ENCODE results near the gene GALNT1. TPM values are rescaled to one million over a fixed set of nuclear protein-coding genes. Genes with fewer than 3 reads are reported as not detected.
A peak's percentile ranks its signal among the peaks of the same experiment; 100 is the strongest.

The GALNT1 gene
- total RNA-seq, 1 experiment from 2014 or later = 54.7 TPM

DNA sequence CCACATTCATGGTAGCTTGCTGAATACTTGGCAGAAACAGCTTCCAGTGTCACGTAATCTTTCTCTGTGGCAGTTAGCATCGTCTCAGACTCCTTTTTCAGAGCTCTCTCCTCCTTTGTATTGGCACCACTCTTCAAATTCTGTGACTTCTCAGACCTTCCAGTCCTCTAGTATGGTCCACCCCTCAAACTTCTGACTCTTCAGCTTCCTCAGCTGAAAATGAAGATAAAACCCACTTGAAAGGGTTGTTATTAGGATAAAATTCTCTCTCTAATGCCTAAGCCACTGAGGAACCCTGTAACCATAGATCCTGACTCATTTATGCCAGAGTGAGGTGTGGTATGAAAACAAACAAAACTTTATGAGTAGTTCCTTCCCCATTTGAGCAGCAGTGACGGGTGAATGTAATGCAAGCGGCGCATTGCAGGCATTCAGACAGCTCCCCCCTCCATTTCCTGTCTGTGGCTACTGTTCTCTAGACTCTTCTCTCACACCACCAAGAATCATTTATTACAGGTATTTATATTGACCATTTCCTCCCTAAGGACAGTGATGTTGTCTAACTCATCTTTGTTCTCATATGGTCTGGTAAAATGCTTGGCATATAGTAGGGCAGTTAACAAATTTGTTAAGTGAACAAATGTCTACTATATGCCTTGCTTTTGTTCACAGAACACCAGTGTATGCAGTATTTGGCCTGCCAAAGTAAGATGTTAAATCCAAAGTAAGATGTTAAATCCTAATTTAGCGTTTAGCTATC, 35.3 kb downstream of the GALNT1 start:
- ChIA-PET RAD21 (ENCODE audit: low non-redundant PET in 1 of 2, low total read pairs in 2 of 2, uncharacterized antibody in 2 of 2, unreplicated experiment in 2 of 2) (no interaction called here), POLR2A (no interaction called here), CTCF (no interaction called here)
- ATAC-seq (peak; percentile 49), DNase-seq (ENCODE audit: low read depth, low spot score) (no peak)
- H3K9me2 ChIP-seq (ENCODE audit: insufficient read depth) = no peaks in the 10 kb centered on the region
- H3K4me3 ChIP-seq (replicated peaks in 1 of 2; ENCODE audit: low read depth in 1 of 2, low read length in 2 of 2) = no peak overlapping the region
- intact Hi-C loops (cut with micrococcal nuclease) = no loop called here
- no peaks in the 10 kb centered on the region for H4K20me1 ChIP-seq (ENCODE audit: insufficient read depth)
- H3K36me3 ChIP-seq (ENCODE audit: control insufficient read depth in 1 of 2, insufficient read depth in 2 of 2, low read length in 2 of 2) = no peaks in the 10 kb centered on the region
- H3K4me2 ChIP-seq (ENCODE audit: low read length) = no peak overlapping the region
- H3K27me3 ChIP-seq (ENCODE audit: insufficient read depth, low read length) = no peaks in the 10 kb centered on the region
- peaks cover 2 to 6% of the 10 kb centered on the region in 2 experiments; a peak in 2 of 4 replicates for H3K4me1 ChIP-seq (ENCODE audit: control insufficient read depth in 1 of 2, insufficient read depth in 2 of 2, low read length in 2 of 2)
- H3K9ac ChIP-seq (ENCODE audit: low read length) = no peak overlapping the region
- no TSS peak for BruUV-seq (replicated peaks)
- H3K79me2 ChIP-seq (ENCODE audit: insufficient read depth, low read length) = peaks cover 7% of the 10 kb centered on the region
- TF ChIP-seq ZNF274 (IDR thresholded peaks at IDR 0.05; ENCODE audit: low read depth, low read length) (no peak), YY1 (IDR thresholded peaks at IDR 0.05; ENCODE audit: extremely low read depth, insufficient replicate concordance, low read depth, low read length) (no peak), EGR1 (IDR thresholded peaks at IDR 0.05; ENCODE audit: low read depth) (no peak), SP1 (IDR thresholded peaks at IDR 0.05; ENCODE audit: low read depth) (0 out of 2 replicates have a peak, but pooled peaks have one; percentile 14), JUND (IDR thresholded peaks at IDR 0.05) (0 out of 2 replicates have a peak, but pooled peaks have one; percentile 10), ZFX (IDR thresholded peaks at IDR 0.05) (no peak), CBX3 (IDR thresholded peaks at IDR 0.05; ENCODE audit: low read depth) (no peak), SRF (IDR thresholded peaks at IDR 0.05; ENCODE audit: low read depth) (no peak), FOSL1 (IDR thresholded peaks at IDR 0.05; ENCODE audit: low read depth) (0 out of 2 replicates have a peak, but pooled peaks have one; percentile 24)
- TF ChIP-seq, protein P1, sequence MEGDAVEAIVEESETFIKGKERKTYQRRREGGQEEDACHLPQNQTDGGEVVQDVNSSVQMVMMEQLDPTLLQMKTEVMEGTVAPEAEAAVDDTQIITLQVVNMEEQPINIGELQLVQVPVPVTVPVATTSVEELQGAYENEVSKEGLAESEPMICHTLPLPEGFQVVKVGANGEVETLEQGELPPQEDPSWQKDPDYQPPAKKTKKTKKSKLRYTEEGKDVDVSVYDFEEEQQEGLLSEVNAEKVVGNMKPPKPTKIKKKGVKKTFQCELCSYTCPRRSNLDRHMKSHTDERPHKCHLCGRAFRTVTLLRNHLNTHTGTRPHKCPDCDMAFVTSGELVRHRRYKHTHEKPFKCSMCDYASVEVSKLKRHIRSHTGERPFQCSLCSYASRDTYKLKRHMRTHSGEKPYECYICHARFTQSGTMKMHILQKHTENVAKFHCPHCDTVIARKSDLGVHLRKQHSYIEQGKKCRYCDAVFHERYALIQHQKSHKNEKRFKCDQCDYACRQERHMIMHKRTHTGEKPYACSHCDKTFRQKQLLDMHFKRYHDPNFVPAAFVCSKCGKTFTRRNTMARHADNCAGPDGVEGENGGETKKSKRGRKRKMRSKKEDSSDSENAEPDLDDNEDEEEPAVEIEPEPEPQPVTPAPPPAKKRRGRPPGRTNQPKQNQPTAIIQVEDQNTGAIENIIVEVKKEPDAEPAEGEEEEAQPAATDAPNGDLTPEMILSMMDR (IDR thresholded peaks at IDR 0.05 in 2 of 3, conservative IDR thresholded peaks at IDR 0.05 in 1 of 3; ENCODE audit: borderline replicate concordance in 1 of 3, insufficient read depth in 1 of 3, low read depth in 2 of 3, low read length in 2 of 3) = no peak
- TF ChIP-seq, protein P2, sequence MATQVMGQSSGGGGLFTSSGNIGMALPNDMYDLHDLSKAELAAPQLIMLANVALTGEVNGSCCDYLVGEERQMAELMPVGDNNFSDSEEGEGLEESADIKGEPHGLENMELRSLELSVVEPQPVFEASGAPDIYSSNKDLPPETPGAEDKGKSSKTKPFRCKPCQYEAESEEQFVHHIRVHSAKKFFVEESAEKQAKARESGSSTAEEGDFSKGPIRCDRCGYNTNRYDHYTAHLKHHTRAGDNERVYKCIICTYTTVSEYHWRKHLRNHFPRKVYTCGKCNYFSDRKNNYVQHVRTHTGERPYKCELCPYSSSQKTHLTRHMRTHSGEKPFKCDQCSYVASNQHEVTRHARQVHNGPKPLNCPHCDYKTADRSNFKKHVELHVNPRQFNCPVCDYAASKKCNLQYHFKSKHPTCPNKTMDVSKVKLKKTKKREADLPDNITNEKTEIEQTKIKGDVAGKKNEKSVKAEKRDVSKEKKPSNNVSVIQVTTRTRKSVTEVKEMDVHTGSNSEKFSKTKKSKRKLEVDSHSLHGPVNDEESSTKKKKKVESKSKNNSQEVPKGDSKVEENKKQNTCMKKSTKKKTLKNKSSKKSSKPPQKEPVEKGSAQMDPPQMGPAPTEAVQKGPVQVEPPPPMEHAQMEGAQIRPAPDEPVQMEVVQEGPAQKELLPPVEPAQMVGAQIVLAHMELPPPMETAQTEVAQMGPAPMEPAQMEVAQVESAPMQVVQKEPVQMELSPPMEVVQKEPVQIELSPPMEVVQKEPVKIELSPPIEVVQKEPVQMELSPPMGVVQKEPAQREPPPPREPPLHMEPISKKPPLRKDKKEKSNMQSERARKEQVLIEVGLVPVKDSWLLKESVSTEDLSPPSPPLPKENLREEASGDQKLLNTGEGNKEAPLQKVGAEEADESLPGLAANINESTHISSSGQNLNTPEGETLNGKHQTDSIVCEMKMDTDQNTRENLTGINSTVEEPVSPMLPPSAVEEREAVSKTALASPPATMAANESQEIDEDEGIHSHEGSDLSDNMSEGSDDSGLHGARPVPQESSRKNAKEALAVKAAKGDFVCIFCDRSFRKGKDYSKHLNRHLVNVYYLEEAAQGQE (IDR thresholded peaks at IDR 0.05; ENCODE audit: low read depth) = no peak
- TF ChIP-seq, protein P3, sequence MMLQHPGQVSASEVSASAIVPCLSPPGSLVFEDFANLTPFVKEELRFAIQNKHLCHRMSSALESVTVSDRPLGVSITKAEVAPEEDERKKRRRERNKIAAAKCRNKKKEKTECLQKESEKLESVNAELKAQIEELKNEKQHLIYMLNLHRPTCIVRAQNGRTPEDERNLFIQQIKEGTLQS (IDR thresholded peaks at IDR 0.05) = no peak
- no peaks in the 10 kb centered on the region for H3K9me3 ChIP-seq (ENCODE audit: control insufficient read depth in 1 of 2, insufficient read depth in 1 of 2, low read depth in 1 of 2, low read length in 2 of 2)
- H3K27ac ChIP-seq (ENCODE audit: low read depth, low read length) = no peak overlapping the region
- H2AFZ ChIP-seq (ENCODE audit: low read depth, low read length, poor library complexity, severe bottlenecking) = no peak overlapping the region
